ENCODE data around the gene DYRK1B.

DNA sequence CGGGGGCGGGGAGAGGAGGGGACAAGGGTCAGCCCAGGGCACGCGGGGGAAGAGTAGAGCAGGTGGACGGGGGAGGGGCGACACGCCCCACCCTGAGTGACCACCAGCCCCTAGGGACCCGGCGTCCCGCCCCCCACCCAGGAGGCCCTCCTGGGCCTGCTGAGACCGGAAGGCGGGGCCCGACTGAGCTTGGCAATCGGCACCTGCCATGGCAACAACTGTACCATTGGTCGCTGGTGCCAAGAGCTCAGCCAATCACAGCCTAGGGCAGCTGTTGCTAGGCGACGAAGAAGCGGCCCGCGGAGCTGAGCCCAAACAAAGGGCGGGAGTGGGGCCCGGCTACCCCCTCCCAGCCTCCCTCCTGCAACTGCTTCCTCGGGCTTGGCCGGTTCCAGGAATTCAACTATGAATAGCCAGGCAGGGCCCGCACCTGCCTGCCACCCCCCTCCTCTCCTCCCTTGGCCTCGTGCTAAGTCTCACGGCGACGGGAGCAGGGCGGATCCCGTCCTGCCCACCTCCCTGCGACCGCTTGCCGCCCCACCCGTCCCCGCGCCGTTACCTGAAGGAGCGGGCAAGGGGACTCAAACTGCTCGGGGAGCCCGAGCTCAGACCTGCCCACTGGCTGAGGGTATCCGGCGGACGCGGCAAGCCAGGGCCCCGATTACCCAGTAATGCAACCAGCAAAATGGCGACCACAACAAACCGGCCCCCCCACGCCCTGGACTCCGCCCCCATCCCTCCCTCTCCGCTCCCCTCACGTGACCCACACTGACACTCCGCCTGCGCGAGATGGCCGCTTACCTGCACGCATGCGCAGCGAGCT lies at the start of gene DYRK1B:
- TF ChIP-seq, protein P1, sequence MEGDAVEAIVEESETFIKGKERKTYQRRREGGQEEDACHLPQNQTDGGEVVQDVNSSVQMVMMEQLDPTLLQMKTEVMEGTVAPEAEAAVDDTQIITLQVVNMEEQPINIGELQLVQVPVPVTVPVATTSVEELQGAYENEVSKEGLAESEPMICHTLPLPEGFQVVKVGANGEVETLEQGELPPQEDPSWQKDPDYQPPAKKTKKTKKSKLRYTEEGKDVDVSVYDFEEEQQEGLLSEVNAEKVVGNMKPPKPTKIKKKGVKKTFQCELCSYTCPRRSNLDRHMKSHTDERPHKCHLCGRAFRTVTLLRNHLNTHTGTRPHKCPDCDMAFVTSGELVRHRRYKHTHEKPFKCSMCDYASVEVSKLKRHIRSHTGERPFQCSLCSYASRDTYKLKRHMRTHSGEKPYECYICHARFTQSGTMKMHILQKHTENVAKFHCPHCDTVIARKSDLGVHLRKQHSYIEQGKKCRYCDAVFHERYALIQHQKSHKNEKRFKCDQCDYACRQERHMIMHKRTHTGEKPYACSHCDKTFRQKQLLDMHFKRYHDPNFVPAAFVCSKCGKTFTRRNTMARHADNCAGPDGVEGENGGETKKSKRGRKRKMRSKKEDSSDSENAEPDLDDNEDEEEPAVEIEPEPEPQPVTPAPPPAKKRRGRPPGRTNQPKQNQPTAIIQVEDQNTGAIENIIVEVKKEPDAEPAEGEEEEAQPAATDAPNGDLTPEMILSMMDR (conservative IDR thresholded peaks at IDR 0.05 in 1 of 2, IDR thresholded peaks at IDR 0.05 in 1 of 2; ENCODE audit: low read depth in 1 of 2, low read length in 2 of 2), result no peak
- no peak for TF ChIP-seq EZH2 (IDR thresholded peaks at IDR 0.05; ENCODE audit: low read length, missing control alignments)
